ENCODE data around the gene ATP2B2.
"Not testable (repeated sequence)": the region's sequence is repeated elsewhere in the genome, so short reads cannot be mapped to it uniquely, and the experiment has no call there.

Gene ATP2B2

DNA sequence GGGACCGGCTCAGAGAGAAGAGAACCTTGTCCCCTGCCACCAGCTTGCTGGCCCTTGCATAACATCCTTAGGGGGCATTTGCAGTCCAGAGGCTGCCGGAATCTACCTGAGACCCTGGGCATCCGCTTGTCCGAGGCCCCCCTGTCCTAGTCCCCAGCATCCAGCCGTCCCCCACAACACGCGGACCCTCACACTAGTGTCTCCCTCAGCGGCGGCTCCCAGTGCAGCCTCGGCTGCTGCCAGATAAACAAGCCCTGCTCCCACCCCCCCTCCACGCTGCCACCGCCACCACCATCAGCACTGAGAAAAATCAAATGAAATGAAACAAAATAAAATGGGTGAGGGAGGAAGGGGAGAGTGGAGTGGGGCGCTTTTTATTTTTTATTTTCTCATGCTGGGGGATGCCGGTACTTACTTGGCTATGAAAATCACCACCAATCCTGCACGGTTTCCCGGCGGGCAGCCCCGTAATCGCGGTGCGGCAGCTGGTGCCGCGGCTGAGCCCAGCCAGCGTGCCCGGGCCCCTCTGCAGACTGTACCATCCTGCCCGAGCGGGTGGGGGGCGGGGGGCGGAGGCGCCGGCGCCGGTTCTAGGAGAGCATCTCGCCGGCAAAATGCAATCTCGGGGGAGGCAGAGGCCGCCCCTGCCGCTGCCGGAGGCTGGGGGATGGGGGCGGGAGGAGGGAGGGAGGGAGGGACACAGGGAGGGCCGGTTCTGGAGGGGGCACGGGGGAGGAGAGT is at the start of gene ATP2B2:
Gene ATP2B2 (minus strand): TSS at position 537 of the 741 bp plus-strand sequence. CDS start 56,043 bp downstream, outside the sequence.
- DNase-seq, result no peak

DNA sequence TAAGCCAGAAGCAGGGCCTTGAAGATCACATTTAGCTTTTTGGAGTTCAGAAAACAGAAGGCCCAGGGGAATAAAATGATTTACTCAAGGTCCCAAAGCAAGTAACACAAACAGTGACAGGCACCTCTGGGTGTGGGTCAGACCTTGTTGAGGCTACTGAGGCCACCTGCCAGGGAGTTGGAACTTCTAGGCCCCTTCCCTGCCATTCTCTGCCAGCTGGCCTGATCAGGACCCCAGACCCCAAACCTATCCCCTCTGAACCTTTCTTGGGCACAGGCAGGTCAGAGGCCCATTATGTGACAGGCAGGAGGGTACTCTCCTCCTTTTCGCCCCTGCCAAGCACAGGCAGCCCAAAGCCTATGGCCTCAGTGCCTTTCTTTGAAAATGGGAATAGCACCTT is 49.4 kb upstream of the ATP2B2 start:
- no peak for DNase-seq

DNA sequence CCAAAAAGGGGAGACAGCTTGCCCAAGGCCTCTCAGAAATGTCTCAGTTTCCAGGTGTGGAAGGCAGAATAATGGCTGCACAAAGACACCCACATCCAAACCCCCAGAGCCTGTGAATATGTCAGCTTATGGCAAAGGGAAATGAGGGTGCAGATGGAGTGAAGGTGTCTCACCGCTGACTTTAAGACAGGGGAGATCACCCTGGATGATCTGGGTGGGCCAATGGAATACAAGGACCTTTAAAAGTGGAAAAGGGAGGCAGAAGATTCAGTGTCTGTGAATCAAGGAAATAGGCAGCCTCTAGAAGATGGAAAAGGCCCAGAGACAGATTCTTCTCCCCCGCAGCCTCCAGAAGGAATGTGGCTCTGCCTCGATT is 48.8 kb upstream of the ATP2B2 start:
- DNase-seq, result no peak

DNA sequence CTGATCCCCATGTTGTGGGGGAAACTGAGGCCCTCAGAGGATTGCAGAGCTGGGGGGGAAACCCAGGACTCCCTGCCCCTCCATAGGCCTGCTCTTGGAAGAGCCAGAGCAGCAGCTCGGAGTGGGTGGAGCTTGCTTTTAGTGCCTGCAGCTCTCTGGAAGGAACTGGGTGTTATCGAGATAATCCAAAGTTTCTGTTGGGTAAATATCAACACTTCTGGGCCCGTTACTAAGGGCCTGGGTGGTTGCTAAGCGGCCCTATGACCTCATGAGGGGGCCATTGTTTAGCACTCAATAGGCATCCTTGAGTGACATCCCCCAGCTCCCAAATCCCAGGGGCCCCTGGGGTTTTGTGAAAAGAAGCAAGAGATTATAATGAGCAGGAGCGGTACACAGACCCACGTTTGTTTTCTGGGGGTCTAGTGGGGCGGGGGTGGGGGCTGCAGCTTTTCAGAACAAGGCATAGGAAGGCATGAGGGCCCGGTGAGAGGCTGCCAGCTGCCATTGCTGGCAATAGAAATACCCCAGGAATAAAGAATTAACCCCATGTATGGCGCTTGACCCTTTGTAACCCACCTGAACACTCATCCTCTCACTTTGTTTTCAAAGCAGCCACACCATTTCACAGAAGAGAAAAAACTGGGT is 48.3 kb upstream of the ATP2B2 start:
- DNase-seq, result no peak

DNA sequence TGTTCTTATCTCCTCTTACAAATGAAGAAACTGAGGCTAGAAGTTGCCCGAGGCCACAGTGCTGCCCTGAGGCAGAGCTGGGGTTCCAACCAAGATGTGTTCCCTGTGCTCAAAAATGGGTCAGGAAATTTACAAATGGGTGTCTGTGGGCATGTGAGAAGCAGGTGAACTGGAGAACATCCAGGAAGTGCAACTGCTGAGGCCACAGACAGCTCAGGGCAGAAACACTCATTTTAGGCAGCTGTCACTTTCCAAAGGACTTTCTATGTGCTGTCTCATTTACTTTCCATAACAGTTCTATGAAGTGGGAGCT is 47.2 kb upstream of the ATP2B2 start:
- DNase-seq, result no peak

DNA sequence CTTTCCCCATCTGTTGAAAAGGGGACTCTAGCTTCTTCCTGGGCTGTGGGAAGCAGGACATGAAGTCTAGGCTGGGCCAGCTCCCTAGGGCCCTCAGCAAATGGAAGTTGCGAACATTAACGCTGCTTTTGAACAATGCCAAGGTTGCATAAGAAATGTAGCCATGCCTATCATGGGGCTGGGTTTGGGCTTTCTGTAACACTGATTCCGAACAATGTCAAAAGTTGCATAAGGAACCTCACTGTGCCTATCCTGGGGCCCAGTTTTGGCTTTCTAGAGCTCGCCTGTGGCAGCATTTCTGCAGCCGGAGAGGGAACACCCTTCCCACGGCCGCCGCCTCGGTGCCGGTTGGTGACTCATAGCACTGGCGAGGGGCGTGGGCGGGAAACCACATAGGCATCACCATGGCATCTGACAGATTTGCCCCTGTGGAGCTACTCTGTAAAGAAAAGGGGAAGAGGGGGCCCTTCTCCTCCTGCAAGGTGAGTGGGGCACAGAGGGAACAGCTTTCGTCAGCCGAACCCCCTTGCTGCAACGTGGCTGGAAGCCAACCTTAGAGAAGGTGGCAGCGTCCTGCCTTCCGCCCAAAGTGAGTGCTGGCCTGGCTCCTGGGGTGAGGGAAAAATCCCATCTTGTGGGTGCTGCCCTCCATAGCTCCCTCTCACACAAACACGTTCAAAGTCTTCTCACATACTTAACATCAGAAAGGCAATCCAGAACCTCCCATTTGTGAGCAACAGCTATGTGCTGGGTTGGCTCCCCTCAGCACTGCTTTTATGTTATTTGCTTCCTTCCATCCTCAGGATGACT is 46.6 kb upstream of the ATP2B2 start:
- DNase-seq, result peak; percentile 50

DNA sequence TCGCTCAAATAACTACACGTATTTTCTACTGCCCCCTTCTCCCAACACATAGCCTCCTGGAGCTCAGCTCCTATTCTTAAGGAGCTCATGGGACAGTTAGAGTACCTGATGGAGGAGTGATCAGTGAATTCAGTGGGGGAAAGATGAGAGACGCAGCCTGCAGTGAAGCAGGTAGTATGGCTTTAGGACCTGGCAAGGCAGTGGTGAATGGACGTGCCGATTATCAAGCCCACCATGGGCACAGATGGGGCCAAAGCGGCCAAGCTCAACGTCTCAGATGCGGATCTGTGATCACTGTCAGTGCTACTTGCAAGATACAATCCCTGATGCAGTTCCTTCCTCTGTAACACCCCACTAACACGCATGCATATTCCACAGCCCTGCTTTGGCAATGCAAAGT is 45.8 kb upstream of the ATP2B2 start:
- no peak for DNase-seq

DNA sequence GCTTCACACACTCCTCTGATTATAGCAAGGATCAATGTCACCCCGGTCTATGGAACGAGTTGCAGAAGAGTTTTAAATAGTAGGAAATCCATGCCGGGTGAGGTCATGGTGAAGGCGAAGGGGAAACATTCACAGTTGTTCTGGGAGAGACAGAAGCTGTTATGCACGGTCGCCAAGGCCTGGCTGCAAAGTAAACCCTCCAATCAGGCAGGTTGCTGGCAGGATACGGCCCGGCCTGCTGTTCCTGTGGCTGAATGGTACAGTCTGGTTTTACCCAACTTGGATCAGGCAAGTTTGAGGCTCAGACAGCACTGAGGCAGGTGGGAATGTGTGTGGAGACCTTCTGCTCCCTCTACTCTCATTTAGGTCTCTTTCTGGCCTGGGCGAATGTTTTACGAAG is 45.3 kb upstream of the ATP2B2 start:
- no peak for DNase-seq

DNA sequence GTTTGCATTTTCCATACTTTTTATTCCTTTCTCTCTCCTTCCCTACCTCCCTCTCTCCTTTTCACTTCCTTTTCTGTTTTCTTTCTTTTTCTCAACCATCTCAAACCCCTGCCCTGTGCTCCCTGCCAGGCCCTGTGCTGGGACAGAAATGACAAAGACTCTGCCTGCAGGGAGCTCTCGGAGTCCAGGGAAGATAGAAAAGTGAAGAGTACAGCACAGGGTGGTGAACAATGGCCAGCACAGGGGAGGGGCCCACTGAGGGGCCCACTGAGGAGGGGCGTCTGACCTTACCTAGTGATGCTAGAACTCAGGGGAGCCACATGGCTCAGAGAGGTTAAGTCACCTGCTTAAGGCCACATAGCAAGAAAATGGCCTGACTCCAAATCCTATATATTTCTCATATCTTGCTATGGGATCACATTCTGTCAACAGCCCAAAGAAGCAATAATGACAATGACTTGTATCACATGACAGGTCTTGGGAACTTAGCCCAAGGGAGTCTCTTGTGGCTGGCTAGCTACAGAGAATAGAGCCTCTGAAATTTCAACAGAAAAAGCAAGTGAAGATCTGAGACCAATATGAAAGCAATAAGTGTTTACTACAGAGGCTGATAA is 44.3 kb upstream of the ATP2B2 start:
- no peak for DNase-seq

DNA sequence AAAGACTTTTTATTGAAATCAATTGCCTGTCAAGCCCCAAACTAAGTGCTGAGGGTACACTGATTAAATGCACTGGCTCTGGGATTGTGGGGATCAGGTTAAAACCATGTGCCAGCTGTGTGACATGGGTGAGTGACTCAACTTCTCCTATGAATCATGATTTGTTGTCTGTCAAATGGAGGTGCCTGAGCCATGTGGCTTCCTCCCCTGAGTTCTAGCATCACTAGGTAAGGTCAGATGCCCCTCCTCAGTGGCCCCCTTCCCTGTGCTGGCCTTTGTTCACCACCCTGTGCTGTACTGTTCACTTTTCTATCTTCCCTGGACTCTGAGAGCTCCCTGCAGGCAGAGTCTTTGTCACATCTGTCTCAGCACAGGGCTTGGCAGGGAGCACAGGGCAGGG is 43.6 kb upstream of the ATP2B2 start:
- no peak for DNase-seq

DNA sequence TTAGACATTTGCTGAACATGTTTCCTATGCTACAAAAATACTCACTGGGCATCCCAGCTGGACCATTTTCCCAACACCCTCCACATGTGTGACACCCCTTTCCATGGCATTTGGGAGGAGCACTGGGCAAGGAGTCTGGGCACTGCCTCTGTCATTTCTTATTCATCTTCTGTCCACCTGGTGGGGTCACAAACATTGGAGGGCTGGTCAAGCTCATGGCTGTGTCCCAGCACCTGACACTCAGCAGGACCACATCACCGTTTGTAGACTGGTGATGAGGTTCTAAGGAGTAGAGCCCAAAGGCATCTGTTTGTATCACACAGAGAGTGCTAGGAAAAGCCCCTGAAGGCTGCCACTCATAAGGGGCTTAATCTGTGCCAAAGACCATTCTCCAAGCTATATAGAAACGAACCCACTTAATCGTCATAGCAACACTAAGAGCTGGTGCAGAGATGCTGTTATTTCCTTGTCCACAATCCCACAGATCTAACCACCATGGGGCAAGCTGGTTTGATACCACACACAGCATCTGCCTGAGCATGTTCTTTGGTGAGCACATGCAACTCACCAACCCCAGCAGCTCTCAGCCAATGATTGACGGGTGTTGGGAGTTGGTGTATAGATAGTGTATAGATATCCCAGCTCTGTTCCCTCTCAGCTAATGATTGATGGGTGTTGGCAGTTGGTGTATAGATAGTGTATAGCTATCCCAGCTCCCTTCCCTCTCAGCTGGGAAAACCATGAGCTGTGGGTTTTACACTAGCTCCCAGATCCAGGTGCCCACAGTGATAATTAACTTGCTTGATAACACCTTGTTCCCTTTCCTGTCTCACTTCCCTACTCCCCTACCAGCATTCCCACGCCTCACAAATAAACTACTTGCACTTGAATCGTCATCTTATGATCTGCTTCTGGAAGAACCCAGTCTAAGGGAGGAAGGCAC is 42.7 kb upstream of the ATP2B2 start:
- DNase-seq, result no peak

DNA sequence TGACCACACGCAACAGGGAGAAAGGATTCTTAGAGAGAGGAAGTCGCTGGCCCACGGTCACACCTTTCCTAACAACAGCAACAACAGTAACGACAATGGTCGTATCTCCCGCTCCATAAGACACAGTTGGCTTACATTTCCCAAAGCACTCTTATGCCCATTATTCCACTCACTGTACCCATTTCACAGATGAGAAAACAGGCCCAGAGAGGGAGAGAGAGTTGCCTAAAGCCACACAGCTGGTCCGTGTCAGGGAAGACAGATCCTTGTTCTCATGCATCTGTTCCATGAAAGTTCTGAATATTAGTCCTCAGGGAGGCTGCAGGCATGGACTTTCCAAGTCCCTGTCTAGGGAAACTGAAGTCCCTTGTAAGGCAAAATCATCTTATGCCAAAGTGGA is 42.0 kb upstream of the ATP2B2 start:
- DNase-seq, result no peak

DNA sequence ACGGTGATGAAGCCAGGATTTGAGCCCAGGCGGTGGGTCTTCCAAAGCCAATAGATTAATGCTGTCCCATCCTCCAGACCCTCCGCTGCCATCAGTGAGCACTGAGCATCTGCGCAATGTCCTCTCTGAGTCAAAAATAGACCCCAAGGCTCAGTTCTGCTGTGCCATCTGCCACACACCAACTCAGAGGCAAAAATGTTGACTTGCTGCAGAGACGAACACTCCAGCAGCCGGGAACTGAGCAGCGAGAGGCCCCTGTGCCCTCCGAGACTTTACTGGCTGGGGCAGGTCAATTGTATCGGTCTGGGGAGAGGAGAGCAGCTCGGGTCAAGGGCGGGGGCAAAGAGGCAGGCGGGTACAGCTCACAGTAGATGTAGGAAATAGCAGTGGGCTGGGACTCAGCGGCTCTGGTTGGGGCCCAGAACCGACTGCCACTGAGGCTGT is 41.5 kb upstream of the ATP2B2 start:
- no peak for DNase-seq

DNA sequence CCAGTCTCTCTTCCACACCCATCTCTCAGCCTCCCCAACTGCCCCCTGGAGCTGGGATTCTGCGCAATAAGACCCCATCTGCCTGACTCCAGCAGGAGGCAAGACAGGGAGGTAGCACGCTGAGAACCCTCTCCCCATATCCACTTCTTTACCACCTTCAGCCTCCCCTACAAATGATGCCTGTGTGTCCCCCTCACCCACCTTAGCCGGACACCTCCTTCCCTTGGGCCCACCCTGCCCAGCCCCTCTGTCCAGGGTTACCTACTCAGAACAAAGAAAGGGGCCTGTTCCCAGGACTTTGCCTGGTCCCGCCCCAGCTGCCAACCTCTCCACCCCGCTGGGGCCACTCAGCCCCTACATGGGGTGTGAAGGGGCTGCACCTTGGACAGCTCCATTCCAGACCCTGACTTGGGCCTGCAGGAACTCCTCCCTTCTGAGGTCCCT is 40.8 kb upstream of the ATP2B2 start:
- DNase-seq, result no peak

DNA sequence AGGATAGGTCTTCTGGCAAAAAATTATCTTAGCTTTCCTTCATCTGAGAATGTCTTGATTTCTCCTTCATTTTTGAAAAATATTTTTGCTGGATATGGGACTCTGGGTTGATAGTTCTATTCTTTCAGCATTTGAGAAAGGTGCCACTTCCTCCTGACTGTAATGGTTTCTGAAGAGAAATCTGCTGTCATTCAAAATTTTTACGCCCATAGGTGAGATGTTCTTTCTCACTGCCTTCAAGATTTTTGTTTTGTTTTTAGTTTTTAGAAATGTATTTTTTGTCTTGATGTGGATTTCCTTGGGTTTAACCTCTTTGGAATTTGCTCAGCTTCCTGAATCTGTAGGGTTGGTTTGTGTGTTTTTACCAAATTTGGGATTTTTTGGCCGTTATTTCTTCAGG is 37.1 kb upstream of the ATP2B2 start:
- no peak for DNase-seq

DNA sequence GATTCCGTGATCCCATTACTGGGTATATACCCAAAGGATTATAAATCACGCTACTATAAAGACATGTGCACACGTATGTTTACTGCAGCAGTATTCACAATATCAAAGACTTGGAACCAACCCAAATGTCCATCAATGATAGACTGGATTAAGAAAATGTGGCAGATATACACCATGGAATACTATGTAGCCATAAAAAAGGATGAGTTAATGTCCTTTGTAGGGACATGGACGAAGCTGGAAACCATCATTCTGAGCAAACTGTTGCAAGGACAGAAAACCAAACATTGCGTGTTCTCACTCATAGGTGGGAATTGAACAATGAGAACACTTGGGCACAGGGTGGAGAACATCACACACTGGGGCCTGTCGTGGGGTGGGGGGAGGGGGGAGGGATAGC is 35.0 kb upstream of the ATP2B2 start:
- not testable (repeated sequence) for DNase-seq

DNA sequence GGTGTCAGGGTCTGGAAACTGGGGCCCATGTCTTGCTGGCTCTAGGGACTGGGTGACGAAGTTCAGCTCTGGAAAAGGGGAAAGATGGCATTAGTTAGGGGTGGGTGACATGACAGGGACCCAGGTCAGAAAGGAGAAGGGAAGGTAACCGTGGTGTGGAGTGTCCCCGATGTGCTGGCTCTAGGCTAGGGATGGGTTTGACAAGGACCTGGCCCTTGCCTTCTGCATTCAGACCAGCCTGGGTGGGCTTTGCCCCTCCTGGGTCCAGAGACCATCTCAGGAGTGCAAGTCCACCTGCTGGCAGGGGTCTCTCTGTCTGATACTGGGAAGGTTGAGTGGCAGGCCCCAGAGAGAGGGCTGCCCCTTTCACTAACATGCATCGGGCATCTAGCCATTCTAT is 28.7 kb upstream of the ATP2B2 start:
- no peak for DNase-seq

DNA sequence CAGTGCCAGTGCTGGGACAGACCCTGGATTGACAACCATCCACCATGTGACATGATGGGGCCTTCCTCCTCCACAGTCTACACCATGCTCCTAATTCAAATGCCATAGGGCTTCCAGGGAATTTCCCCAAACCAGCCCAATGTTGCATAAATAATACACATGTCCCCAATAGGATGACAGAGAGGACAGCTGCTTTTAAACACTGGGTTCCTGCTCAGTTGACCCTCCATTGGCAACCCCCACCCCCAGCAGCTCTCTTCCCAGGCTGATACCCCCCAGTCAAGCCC is 28.3 kb upstream of the ATP2B2 start:
- DNase-seq, result no peak

DNA sequence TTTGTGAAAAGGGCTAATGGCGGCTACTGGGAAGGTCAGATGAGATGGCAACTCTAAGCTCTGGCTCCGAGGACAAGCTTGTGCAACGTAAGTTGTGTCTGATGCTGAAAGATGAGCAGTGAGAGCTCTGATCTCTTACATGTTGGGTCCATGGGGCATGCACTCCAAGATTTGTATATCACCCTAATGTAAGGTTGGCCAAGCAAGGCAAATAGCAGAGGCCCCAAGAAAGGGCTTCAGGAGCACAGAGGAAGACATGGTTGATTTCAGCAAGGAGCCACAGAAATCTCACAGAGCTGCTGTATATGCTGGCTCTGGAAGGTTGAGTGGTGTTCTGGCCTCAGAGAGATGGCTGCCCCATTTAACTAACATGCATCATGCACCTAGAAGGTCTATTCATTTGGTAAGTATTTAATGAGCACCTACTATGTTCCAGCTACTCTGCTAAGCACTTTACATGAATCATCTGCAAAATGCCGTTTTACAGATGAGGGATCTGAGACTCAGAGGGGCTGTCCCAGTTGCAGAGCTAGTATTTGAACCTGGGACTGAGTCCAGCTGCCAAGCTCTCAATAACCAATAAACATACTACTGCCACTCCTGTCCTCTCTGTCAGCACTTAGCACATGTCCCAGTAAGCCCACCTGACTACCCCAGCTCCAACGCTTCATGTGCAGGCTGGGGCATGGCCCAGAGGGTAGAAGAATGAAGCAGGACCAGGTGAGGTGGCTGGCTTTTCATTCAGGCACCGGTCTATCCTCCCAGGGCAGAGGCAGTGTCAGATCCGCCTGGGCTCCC is 27.8 kb upstream of the ATP2B2 start:
- DNase-seq, result no peak

DNA sequence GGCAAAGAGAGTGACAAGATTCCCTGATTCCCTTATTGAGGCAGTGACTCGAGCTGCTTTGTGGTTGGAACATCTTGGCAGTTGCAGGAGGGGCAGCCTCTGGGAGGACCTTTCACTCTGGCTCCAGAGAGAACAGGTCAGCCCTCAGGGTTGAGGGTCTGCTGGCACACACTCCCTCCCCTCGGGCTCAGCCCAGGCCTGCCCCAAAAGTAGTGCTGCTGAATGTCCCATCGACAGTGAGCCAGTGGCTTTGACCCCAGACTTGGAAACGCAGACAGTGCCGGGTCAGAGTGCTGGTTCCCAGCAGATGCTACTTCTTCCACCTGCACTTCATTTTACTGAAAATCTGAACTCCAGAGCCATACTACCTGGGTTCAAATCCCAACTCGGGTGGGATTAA is 25.6 kb upstream of the ATP2B2 start:
- no peak for DNase-seq

DNA sequence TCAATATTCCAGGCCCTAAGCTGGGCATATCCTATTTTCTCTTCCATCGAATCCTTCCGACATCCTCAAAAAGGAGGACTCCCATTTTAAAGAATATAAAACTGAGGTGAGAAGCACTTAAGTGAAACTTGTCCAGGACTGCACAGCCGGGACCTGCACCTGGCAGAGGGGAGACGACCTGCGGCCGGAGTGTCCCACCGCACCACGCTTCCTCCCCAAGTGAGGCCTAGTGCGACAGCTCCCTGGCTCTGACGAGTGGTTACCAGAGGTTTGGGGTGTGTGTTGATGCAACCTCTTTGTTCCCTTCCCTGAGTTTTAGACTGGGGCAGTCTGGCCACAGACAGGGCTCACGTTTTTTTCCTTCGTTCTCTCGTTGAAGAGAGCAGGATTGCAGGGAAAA is 24.9 kb upstream of the ATP2B2 start:
- DNase-seq, result no peak

DNA sequence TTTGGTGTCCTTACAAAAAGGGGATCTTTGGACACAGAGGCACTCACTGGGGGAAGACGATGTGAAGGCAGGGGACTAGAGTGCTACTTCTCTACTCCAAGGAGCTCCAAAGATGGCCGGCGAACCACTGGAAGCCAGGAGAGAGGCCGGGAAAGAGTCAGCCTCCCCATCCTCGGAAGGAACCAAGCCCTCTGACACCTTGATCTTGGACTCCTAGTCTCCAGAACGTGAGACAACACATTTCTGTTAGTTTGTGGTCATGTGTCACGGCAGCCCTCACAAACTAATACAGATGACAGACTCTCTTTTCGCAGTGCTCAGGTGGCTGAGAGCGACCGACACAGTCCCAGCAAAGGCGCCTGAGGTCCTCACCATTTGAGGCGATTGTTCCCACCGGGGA is 24.4 kb upstream of the ATP2B2 start:
- DNase-seq, result no peak
